ENCODE data around the gene COL28A1. TPM values are rescaled to one million over a fixed set of nuclear protein-coding genes. Genes with fewer than 3 reads are reported as not detected.

COL28A1 gene
- total and polyA plus RNA-seq, 5 donors from 2014 or later, result 0.35 TPM; not detected in 4

DNA sequence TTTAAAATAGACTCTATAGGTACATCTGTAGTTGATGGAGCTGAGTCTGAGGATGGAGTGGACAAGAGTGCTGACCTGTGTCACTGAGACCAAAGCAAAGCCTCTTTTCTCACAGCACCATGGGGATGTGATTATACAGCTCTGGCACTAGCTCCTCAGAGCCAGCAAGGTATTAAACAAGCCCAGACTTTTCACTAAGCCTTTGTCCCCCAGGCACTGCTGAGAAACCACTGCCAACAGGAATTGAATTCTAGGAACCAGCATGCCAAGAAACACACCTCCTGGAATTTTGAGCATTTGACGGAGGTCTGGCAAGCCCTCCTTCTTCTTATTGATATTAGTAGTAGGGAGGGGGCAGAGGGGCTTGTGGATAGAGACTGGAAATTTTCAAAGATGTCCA lies 206.3 kb downstream of the COL28A1 start:
- no peaks in the 10 kb centered on the region for H3K36me3 Mint-ChIP-seq
- no peak overlapping the region for H3K4me3 ChIP-seq (ENCODE audit: low read depth, low read length)
- peaks cover 0 to 3% (median 0%) of the 10 kb centered on the region in 7 donors for H3K9me3 Mint-ChIP-seq

DNA sequence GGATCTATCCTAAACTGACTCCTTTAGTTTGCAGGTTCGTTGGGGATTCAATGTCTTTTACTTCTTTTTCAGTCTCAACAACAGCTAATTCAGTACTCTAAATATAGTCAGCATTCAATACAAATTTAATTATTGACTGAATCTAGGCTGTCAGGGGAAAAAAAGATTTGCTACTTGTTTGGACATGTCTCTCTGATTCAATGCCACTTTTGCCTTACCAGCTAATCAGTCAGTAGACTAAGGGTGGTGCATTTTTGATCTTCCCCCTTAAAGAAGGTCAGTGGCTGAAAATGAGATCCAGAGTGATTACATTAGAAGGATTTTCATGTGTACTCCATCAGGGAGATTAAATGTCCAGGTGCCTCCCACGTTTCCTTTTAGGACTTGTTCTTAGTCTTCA lies 208.2 kb downstream of the COL28A1 start:
- Mint-ChIP-seq H3K27me3 (peaks cover 30% of the 10 kb centered on the region), H3K4me3 (no peak overlapping the region), H3K4me1 (peaks cover 0 to 4% (median 0%) of the 10 kb centered on the region in 4 donors), H3K27ac (no peak overlapping the region), H3K36me3 (no peaks in the 10 kb centered on the region), H3K9me3 (peaks cover 0 to 3% (median 0%) of the 10 kb centered on the region in 7 donors)
- no peak overlapping the region for H3K4me3 ChIP-seq (ENCODE audit: low read depth, low read length)
- H3K36me3 ChIP-seq (ENCODE audit: control insufficient read depth, insufficient read depth, low read length), result no peaks in the 10 kb centered on the region
- DNase-seq (no peak), ATAC-seq (ENCODE audit: low read depth in 2 of 2) (no peak)
- no peaks in the 10 kb centered on the region for H3K4me1 ChIP-seq (ENCODE audit: control insufficient read depth, insufficient read depth, low read length, poor library complexity, severe bottlenecking)
- H3K27me3 ChIP-seq (ENCODE audit: control insufficient read depth, insufficient read depth, low read length), result peaks cover 27% of the 10 kb centered on the region
- H3K27ac ChIP-seq (ENCODE audit: insufficient read depth, low read length, poor library complexity, severe bottlenecking), result no peak overlapping the region
- H3K9me3 ChIP-seq (ENCODE audit: control insufficient read depth in 2 of 2, low read length in 2 of 2), result no peaks in the 10 kb centered on the region

More for the DNA sequence above, 206.3 kb downstream of the COL28A1 start:
- Mint-ChIP-seq H3K4me1 (peaks cover 2 to 6% (median 3%) of the 10 kb centered on the region in 4 donors), H3K27me3 (peaks cover 37% of the 10 kb centered on the region), H3K4me3 (no peak overlapping the region), H3K27ac (no peak overlapping the region)
- no peaks in the 10 kb centered on the region for H3K36me3 ChIP-seq (ENCODE audit: control insufficient read depth, insufficient read depth, low read length)
- no peaks in the 10 kb centered on the region for H3K4me1 ChIP-seq (ENCODE audit: control insufficient read depth, insufficient read depth, low read length, poor library complexity, severe bottlenecking)
- ATAC-seq (ENCODE audit: low read depth in 2 of 2) (no peak), DNase-seq (no peak)
- no peak overlapping the region for H3K27ac ChIP-seq (ENCODE audit: insufficient read depth, low read length, poor library complexity, severe bottlenecking)
- peaks cover 23% of the 10 kb centered on the region for H3K27me3 ChIP-seq (ENCODE audit: control insufficient read depth, insufficient read depth, low read length)
- H3K9me3 ChIP-seq (ENCODE audit: control insufficient read depth in 2 of 2, low read length in 2 of 2), result no peaks in the 10 kb centered on the region

DNA sequence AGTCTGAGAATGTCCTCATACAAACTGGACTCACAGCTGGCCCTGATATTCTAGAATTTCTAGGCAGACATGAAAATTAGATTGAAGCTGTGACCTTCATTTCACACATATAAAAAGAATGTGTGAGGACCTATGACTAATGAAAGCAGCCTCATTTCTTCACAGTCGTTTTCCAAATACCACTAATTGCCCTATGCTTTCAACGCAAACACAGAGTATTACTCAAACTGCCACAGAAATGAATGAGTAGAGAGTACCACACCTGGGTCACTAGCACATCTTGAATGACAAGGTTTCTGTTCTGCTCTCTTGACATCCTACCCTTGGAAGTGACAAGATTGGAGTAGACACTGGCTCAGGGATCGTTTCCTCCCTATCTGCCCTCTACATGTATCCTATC lies 211.0 kb downstream of the COL28A1 start:
- H3K27ac ChIP-seq (ENCODE audit: insufficient read depth, low read length, poor library complexity, severe bottlenecking), result no peak overlapping the region
- DNase-seq (no peak), ATAC-seq (ENCODE audit: low read depth in 2 of 2) (no peak)
- no peaks in the 10 kb centered on the region for H3K4me1 ChIP-seq (ENCODE audit: control insufficient read depth, insufficient read depth, low read length, poor library complexity, severe bottlenecking)
- H3K4me3 Mint-ChIP-seq, result no peak overlapping the region
- H3K9me3 ChIP-seq (ENCODE audit: control insufficient read depth in 2 of 2, low read length in 2 of 2), result no peaks in the 10 kb centered on the region
- H3K27me3 ChIP-seq (ENCODE audit: control insufficient read depth, insufficient read depth, low read length), result peaks cover 21% of the 10 kb centered on the region
- peaks cover 21% of the 10 kb centered on the region for H3K27me3 Mint-ChIP-seq
- no peaks in the 10 kb centered on the region for H3K36me3 Mint-ChIP-seq
- peaks cover 0 to 3% (median 0%) of the 10 kb centered on the region in 7 donors for H3K9me3 Mint-ChIP-seq
- H3K36me3 ChIP-seq (ENCODE audit: control insufficient read depth, insufficient read depth, low read length), result no peaks in the 10 kb centered on the region
- H3K27ac Mint-ChIP-seq, result no peak overlapping the region
- no peak overlapping the region for H3K4me3 ChIP-seq (ENCODE audit: low read depth, low read length)
- H3K4me1 Mint-ChIP-seq, result no peaks in the 10 kb centered on the region

DNA sequence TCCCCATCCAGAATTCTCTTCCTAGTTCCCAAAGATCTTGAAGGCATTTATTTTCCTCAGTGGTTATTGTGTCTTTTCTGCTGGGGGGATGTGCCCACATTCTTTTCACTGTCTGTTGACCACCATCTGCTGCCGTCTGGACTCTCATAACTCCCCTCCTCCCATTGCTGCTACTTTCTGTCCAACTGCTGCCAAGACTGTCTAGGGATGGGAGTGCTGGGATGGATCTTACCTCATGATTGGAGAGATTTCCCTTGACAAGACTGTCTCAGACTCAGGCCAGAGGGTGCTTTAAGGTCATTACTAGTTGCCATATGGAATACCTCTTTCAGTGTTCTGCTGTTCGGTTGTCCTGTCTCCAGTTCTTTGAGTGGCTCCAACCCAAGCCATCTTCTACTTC lies 211.8 kb downstream of the COL28A1 start:
- H3K9me3 Mint-ChIP-seq, result peaks cover 0 to 3% (median 0%) of the 10 kb centered on the region in 7 donors
- Histone ChIP-seq H3K9me3 (ENCODE audit: control insufficient read depth in 2 of 2, low read length in 2 of 2) (no peaks in the 10 kb centered on the region), H3K27ac (ENCODE audit: insufficient read depth, low read length, poor library complexity, severe bottlenecking) (no peak overlapping the region), H3K27me3 (ENCODE audit: control insufficient read depth, insufficient read depth, low read length) (peaks cover 18% of the 10 kb centered on the region), H3K36me3 (ENCODE audit: control insufficient read depth, insufficient read depth, low read length) (no peaks in the 10 kb centered on the region), H3K4me1 (ENCODE audit: control insufficient read depth, insufficient read depth, low read length, poor library complexity, severe bottlenecking) (no peaks in the 10 kb centered on the region), H3K4me3 (ENCODE audit: low read depth, low read length) (no peak overlapping the region)
- H3K27ac Mint-ChIP-seq, result no peak overlapping the region
- DNase-seq, result no peak
- no peak overlapping the region for H3K4me3 Mint-ChIP-seq
- no peaks in the 10 kb centered on the region for H3K4me1 Mint-ChIP-seq
- ATAC-seq (ENCODE audit: low read depth in 2 of 2), result no peak
- H3K36me3 Mint-ChIP-seq, result no peaks in the 10 kb centered on the region
- peaks cover 18% of the 10 kb centered on the region for H3K27me3 Mint-ChIP-seq

DNA sequence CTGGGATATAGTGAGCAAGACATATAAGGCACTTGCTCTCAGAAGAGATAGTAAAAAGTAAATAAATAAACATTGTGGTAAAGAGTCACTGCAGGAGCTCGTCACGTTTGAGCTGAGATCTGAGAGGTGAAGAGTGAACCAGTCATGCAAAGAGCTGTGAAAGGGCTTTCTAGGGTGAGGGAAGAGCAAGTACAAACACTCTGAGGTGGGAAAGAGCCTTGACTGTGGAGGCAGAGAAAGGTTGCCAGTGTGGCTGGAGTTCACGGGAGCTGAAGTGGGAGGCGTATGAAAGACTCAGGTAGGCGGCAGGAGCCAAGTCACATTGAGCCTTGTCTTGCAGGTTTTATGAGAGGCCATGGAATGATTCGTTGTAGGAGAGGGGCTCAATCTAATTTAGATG lies 212.3 kb downstream of the COL28A1 start:
- ATAC-seq (ENCODE audit: low read depth in 2 of 2) (no peak), DNase-seq (no peak)
- peaks cover 0 to 3% (median 0%) of the 10 kb centered on the region in 7 donors for H3K9me3 Mint-ChIP-seq
- no peak overlapping the region for H3K4me3 Mint-ChIP-seq
- H3K27ac Mint-ChIP-seq, result no peak overlapping the region
- Histone ChIP-seq H3K9me3 (ENCODE audit: control insufficient read depth in 2 of 2, low read length in 2 of 2) (no peaks in the 10 kb centered on the region), H3K4me1 (ENCODE audit: control insufficient read depth, insufficient read depth, low read length, poor library complexity, severe bottlenecking) (no peaks in the 10 kb centered on the region), H3K4me3 (ENCODE audit: low read depth, low read length) (no peak overlapping the region), H3K36me3 (ENCODE audit: control insufficient read depth, insufficient read depth, low read length) (no peaks in the 10 kb centered on the region), H3K27ac (ENCODE audit: insufficient read depth, low read length, poor library complexity, severe bottlenecking) (no peak overlapping the region), H3K27me3 (ENCODE audit: control insufficient read depth, insufficient read depth, low read length) (peaks cover 18% of the 10 kb centered on the region)
- no peaks in the 10 kb centered on the region for H3K36me3 Mint-ChIP-seq
- H3K27me3 Mint-ChIP-seq, result peaks cover 14% of the 10 kb centered on the region
- no peaks in the 10 kb centered on the region for H3K4me1 Mint-ChIP-seq

DNA sequence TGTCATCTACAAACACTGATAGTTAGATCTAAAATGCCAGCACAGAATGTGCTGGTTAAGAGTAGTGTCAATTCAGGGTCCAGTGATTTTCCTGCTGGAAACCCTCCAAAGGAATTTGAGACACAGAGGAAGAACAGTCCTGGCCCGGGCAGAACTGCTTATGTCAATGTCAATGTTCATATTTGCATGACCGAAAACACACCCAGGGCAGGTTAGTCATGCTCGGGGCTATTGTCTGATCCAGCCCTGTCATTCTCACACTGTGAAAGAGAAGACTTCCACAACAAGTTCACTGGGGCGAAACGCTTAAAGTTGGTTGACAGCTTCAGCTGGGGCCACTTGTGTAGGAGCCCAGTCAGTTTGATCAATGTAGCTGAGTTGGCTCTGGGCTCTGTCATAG lies 214.0 kb downstream of the COL28A1 start:
- H3K4me3 ChIP-seq (ENCODE audit: low read depth, low read length), result no peak overlapping the region
- H3K27ac ChIP-seq (ENCODE audit: insufficient read depth, low read length, poor library complexity, severe bottlenecking), result no peak overlapping the region
- peaks cover 0 to 3% (median 0%) of the 10 kb centered on the region in 7 donors for H3K9me3 Mint-ChIP-seq
- H3K4me1 ChIP-seq (ENCODE audit: control insufficient read depth, insufficient read depth, low read length, poor library complexity, severe bottlenecking), result no peaks in the 10 kb centered on the region
- H3K27ac Mint-ChIP-seq, result no peak overlapping the region
- DNase-seq (no peak), ATAC-seq (ENCODE audit: low read depth in 2 of 2) (peak in 1 of 2 donors; percentile 31)
- H3K27me3 Mint-ChIP-seq, result peaks cover 9% of the 10 kb centered on the region
- no peak overlapping the region for H3K4me3 Mint-ChIP-seq
- H3K36me3 Mint-ChIP-seq, result no peaks in the 10 kb centered on the region
- no peaks in the 10 kb centered on the region for H3K36me3 ChIP-seq (ENCODE audit: control insufficient read depth, insufficient read depth, low read length)
- no peaks in the 10 kb centered on the region for H3K9me3 ChIP-seq (ENCODE audit: control insufficient read depth in 2 of 2, low read length in 2 of 2)
- no peaks in the 10 kb centered on the region for H3K4me1 Mint-ChIP-seq
- peaks cover 11% of the 10 kb centered on the region for H3K27me3 ChIP-seq (ENCODE audit: control insufficient read depth, insufficient read depth, low read length)

DNA sequence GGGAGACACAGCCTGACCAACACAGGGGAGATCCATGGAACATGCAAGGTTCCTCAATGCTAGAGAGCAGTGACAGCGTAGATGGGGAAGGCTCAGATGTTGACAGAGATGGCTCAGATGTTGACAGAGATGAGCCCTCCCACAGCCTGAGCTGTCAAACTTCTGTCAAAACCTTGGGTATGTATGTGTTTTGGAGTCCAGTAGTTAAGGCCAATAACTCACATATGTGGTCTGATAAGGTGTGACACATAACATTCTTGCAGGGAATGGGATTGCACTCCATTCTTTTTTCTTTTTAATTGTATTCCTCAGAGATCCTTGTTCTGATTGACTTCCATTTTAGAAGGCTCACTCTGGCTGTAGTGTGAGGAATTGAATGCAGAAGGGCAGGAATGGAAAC lies 217.1 kb downstream of the COL28A1 start:
- Histone ChIP-seq H3K36me3 (ENCODE audit: control insufficient read depth, insufficient read depth, low read length) (no peaks in the 10 kb centered on the region), H3K4me3 (ENCODE audit: low read depth, low read length) (no peak overlapping the region), H3K4me1 (ENCODE audit: control insufficient read depth, insufficient read depth, low read length, poor library complexity, severe bottlenecking) (no peaks in the 10 kb centered on the region), H3K27ac (ENCODE audit: insufficient read depth, low read length, poor library complexity, severe bottlenecking) (no peak overlapping the region), H3K9me3 (ENCODE audit: control insufficient read depth in 2 of 2, low read length in 2 of 2) (no peaks in the 10 kb centered on the region), H3K27me3 (ENCODE audit: control insufficient read depth, insufficient read depth, low read length) (no peaks in the 10 kb centered on the region)
- Mint-ChIP-seq H3K4me1 (no peaks in the 10 kb centered on the region), H3K36me3 (no peaks in the 10 kb centered on the region), H3K27ac (peak overlapping the region in 1 of 3 donors; percentile 7), H3K9me3 (peaks cover 0 to 2% (median 0%) of the 10 kb centered on the region in 7 donors), H3K4me3 (no peak overlapping the region), H3K27me3 (peaks cover 14% of the 10 kb centered on the region)
- DNase-seq, result no peak
- no peak for ATAC-seq (ENCODE audit: low read depth in 2 of 2)

DNA sequence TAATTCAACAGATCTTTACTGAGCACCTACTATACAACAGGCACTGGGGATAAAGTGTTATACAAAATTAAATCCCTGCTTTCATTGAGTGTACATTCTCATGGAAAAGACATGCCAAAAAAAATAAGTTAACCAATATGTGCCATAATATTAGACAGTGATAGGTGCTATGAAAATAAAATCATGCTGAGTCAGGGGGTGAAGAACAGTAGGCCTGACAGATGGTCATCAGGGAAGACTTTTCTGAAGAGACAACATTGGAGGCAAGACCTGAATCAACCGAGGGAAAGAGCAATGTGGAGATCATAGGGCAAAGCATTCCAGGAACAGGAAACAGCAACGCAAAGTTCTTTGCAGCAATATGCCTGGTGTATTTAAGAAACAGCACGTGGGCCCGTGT lies 217.8 kb downstream of the COL28A1 start:
- Histone ChIP-seq H3K4me1 (ENCODE audit: control insufficient read depth, insufficient read depth, low read length, poor library complexity, severe bottlenecking) (no peaks in the 10 kb centered on the region), H3K27ac (ENCODE audit: insufficient read depth, low read length, poor library complexity, severe bottlenecking) (no peak overlapping the region), H3K4me3 (ENCODE audit: low read depth, low read length) (no peak overlapping the region), H3K9me3 (ENCODE audit: control insufficient read depth in 2 of 2, low read length in 2 of 2) (no peaks in the 10 kb centered on the region), H3K27me3 (ENCODE audit: control insufficient read depth, insufficient read depth, low read length) (no peaks in the 10 kb centered on the region), H3K36me3 (ENCODE audit: control insufficient read depth, insufficient read depth, low read length) (no peaks in the 10 kb centered on the region)
- no peaks in the 10 kb centered on the region for H3K4me1 Mint-ChIP-seq
- DNase-seq, result no peak
- H3K4me3 Mint-ChIP-seq, result no peak overlapping the region
- peaks cover 0 to 2% (median 0%) of the 10 kb centered on the region in 7 donors for H3K9me3 Mint-ChIP-seq
- no peak for ATAC-seq (ENCODE audit: low read depth in 2 of 2)
- H3K27ac Mint-ChIP-seq, result no peak overlapping the region
- no peaks in the 10 kb centered on the region for H3K36me3 Mint-ChIP-seq
- H3K27me3 Mint-ChIP-seq, result peaks cover 14% of the 10 kb centered on the region
